ENCODE data around the gene SOX18. TPM values are rescaled to one million over a fixed set of nuclear protein-coding genes. Genes with fewer than 3 reads are reported as not detected.
A peak's percentile ranks its signal among the peaks of the same experiment; 100 is the strongest.

Gene SOX18
- total and polyA plus RNA-seq, 2 of the 13 experiments (the other 11 are each of a cell fraction or from before 2014, with no cell fraction given) = 1.6 to 1.9 TPM

- TF ChIP-seq JARID2 (CRISPR knock-in tag; IDR thresholded peaks at IDR 0.05; ENCODE audit: insufficient replicate concordance) (peak; percentile 25), NFKBIZ (CRISPR knock-in tag; IDR thresholded peaks at IDR 0.05) (peak; percentile 46; the same call in 1 of the 2 replicates), BCL3 (CRISPR knock-in tag; IDR thresholded peaks at IDR 0.05) (no peak; the same call in 1 of the 2 replicates), KAT7 (CRISPR knock-in tag; IDR thresholded peaks at IDR 0.05; ENCODE audit: borderline replicate concordance) (no peak), SIX1 (CRISPR knock-in tag; IDR thresholded peaks at IDR 0.05; ENCODE audit: borderline replicate concordance) (no peak; the same call in 1 of the 2 replicates), ZNF550 (CRISPR knock-in tag; IDR thresholded peaks at IDR 0.05; ENCODE audit: borderline replicate concordance) (no peak; the same call in 1 of the 2 replicates), ZNF263 (CRISPR knock-in tag; IDR thresholded peaks at IDR 0.05) (peak; percentile 95), NFE2 (CRISPR knock-in tag; IDR thresholded peaks at IDR 0.05) (no peak), HNF4G (IDR thresholded peaks at IDR 0.05; ENCODE audit: borderline replicate concordance, low read depth, low read length) (no peak), HNF4G (CRISPR knock-in tag; IDR thresholded peaks at IDR 0.05; ENCODE audit: borderline replicate concordance, low read depth) (peak; percentile 82), ONECUT2 (CRISPR knock-in tag; IDR thresholded peaks at IDR 0.05) (peak; percentile 12), HOXA7 (CRISPR knock-in tag; IDR thresholded peaks at IDR 0.05) (no peak), MTF2 (CRISPR knock-in tag; IDR thresholded peaks at IDR 0.05; ENCODE audit: borderline replicate concordance) (peak; percentile 92), ISX (CRISPR knock-in tag; conservative IDR thresholded peaks at IDR 0.05) (no peak), SIN3B (IDR thresholded peaks at IDR 0.05; ENCODE audit: low read length) (no peak), FOXP4 (CRISPR knock-in tag; IDR thresholded peaks at IDR 0.05) (peak; percentile 61; the same call in 1 of the 2 replicates), RBAK (CRISPR knock-in tag; IDR thresholded peaks at IDR 0.05) (no peak; the same call in 1 of the 2 replicates), ZBTB3 (CRISPR knock-in tag; IDR thresholded peaks at IDR 0.05; ENCODE audit: borderline replicate concordance, low read depth) (0 out of 2 replicates have a peak, but pooled peaks have one; percentile 72), ZBTB38 (CRISPR knock-in tag; IDR thresholded peaks at IDR 0.05) (peak; percentile 94), ZNF724P (CRISPR knock-in tag; IDR thresholded peaks at IDR 0.05; ENCODE audit: borderline replicate concordance) (peak; percentile 38; the same call in 1 of the 2 replicates), TMF1 (CRISPR knock-in tag; IDR thresholded peaks at IDR 0.05; ENCODE audit: low read depth) (no peak), NCOR1 (IDR thresholded peaks at IDR 0.05; ENCODE audit: borderline replicate concordance, low read length) (no peak; the same call in 1 of the 2 replicates), ZNF33A (CRISPR knock-in tag; IDR thresholded peaks at IDR 0.05; ENCODE audit: borderline replicate concordance) (no peak), ATF1 (CRISPR knock-in tag; IDR thresholded peaks at IDR 0.05) (no peak), DRAP1 (CRISPR knock-in tag; IDR thresholded peaks at IDR 0.05) (peak; percentile 95), ZNF547 (CRISPR knock-in tag; IDR thresholded peaks at IDR 0.05) (no peak), TOPORS (CRISPR knock-in tag; IDR thresholded peaks at IDR 0.05) (no peak), ZNF644 (CRISPR knock-in tag; IDR thresholded peaks at IDR 0.05; ENCODE audit: low read depth) (peak; percentile 28; the same call in 1 of the 2 replicates), SOX5 (CRISPR knock-in tag; IDR thresholded peaks at IDR 0.05; ENCODE audit: borderline replicate concordance) (peak; percentile 65)
Measured at GRCh38 chr20:64035933-64036345, 13.5 kb downstream of the SOX18 start, which contains the start of gene C20orf204 (continued).

All from HepG2 (cell line).